KG1 (cell line): ENCODE measurements around the gene ANKRD13B.

Experiments
- DNase-seq: peaks from one replicate; lab custom pipeline; 2025; lab: John Stamatoyannopoulos, UW

The ANKRD13B gene

DNA sequence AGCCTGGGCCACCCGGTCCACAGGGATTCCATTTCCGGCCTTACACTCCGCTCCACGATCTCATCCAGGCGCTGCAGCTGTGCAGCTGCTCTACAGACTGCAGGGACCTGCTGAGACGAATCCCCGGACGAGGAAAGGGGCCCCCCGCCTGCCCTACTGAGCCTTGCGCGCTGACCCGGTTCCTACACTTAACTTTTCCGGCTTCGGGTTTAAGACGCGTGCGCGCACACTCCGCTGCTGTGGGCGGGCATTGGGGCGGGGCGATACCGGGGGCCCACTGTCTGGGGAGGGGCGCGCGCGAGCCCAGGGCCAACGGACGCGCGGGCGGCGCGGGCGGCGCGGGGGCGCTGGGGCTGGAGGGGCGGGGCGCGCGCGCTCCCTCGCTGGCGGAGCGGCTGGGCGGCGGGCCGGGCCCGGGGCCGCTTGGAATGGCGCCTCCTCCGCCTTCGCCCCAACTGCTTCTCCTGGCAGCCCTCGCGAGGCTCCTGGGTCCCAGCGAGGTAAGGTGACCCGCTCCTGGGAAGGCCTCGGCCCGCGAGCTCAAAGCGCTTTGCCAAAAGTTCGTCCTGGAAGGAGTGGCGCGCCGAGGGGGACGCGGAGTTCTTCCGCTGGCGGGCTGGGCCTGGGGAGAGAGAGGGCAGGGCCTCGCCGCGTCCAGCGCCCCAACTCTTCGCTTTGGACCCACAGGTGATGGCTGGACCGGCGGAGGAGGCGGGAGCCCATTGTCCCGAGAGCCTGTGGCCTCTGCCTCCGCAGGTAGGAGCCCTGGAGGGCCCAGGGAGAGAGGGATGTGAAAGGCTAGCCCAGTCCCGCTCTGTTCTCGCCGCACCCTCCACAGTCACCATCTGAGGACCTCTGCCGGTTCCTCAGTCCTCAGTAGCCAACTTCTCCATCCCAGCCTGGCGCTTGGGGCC is 24.3 kb upstream of the ANKRD13B start, which contains the start of gene TP53I13:
Gene TP53I13 (plus strand): TSS at position 371 of the 914 bp plus-strand sequence. CDS start 58 bp downstream, at position 429.
- DNase-seq = peak; percentile 64

DNA sequence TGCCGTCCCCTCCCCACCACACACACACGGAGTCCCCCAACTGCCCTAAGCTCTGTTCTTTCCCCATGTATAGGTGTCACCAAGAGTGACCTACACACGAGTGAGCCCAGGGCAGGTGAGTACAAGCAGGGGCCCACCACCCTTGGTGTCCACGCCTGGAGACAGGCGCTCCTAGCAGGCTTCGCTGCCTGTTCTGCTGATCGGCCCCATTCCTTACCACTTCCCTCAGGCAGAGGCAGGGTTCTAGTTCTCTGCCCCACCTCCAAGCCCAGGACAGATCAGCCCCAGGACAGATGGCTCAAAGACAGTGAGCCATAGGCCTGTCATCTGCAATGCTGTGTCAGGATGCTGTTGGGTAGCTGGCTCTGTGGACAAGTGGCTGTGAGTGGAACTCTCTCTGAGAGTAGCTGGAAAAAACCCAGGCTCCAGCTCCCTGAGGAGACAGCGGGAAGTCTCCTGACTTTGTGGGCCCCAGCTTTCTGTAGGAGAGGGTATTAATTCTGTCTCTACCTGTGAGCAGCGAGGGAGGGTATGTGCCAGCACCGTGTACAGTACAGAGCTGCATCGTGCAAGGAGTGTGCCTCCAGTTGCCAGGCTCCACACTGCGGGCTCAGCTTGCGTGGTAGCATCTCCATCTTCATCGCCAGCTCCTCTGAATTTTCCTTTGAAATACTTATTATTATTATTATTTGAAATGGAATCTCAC is 23.5 kb upstream of the ANKRD13B start:
- no peak for DNase-seq

GRCh38 chr17:29570521-29570920 is 22.4 kb upstream of the ANKRD13B start:
- DNase-seq = no peak

DNA sequence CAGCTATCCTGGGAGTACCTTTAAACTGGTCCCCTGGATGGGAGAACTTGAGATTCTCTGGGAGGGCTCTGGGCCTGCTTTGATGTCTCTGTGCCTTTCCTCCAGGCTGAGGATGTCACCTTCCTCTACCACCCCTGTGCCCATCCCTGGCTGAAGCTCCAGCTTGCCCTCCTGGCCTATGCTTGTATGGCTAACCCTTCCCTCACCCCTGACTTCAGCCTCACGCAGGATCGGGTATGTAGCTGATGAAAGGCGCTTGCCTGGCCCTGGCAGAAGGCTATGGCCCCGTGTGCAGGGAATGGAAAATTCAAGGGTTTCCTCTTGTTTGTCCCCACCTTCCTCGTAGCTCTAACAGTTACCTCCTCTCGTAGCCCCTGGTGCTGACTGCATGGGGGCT is 21.4 kb upstream of the ANKRD13B start:
- DNase-seq = no peak

DNA sequence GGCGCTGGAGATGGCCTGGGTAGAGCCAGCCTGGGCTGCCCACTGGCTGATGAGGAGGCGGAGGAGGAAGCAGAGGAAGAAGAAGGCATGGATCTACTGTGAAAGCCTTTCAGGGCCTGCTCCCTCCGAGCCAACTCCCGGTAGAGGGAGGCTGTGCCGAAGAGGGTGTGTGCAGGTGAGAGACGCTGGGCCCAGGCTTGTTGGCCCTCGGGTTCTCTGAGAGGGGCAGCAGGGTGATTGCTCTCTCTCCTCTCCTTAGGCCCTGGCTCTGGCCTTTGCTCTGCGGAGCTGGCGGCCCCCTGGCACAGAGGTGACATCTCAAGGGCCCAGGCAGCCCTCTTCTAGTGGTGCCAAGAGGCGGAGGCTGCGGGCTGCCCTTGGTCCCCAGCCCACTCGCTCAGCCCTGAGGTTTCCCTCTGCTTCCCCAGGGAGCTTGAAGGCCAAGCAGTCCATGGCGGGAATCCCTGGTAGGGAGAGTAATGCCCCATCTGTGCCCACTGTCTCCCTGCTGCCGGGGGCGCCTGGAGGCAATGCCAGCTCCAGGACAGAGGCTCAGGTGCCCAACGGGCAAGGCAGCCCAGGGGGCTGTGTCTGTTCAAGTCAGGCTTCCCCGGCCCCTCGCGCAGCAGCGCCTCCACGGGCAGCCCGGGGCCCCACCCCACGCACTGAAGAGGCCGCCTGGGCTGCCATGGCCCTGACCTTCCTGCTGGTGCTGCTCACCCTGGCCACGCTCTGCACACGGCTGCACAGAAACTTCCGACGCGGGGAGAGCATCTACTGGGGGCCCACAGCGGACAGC is 20.9 kb upstream of the ANKRD13B start:
- DNase-seq = no peak

- DNase-seq = no peak
Observed at GRCh38 chr17:29572691-29573557, 20.0 kb upstream of the ANKRD13B start.

- DNase-seq = no peak
Observed at GRCh38 chr17:29573558-29573869, 19.4 kb upstream of the ANKRD13B start.

DNA sequence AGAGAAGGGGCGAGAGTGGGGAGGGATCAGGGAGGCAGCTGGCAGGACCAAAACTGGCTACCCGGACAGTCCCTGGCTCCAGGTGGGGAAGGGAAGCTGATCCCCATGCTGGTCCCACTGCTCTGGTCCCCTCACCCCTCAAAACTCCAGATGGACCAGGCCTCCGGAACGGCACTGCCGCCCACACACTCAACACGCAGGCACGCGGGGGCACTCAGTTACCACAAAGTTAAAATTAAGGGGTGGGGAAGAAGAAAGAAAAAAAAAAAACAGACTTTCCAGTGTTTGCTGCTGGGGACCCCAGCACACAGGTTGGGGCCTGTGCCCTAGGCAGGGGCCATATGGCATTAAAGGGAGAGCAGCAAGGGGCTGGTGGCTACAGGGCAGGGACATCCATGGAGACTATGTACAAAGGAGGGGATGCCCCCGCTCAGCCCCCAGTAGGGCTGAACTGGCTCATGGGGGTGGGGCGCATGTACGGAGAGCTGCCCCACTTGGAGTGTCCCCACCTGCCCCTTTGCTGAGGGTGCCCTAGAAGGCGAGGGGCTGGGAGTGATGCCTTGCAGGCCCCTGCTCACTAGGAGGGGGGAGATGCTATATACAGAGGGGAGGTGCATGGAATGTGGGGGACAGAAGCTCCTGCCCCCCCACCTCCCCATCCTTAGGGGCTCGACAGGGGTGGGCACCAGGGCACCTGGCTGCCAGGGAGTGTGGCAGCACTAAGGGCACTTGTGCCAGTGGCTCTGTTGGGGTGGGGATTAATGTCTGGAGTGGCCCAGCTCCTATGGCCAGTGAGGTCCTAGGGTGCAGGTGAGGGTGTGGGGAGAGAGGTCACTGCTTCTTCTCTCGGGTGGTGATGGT is 18.8 kb upstream of the ANKRD13B start:
- DNase-seq = no peak

GRCh38 chr17:29574732-29575510 is 18.0 kb upstream of the ANKRD13B start:
- DNase-seq = no peak

GRCh38 chr17:29575511-29576213 is 17.3 kb upstream of the ANKRD13B start:
- no peak for DNase-seq

GRCh38 chr17:29576214-29577000 is 16.5 kb upstream of the ANKRD13B start:
- no peak for DNase-seq

DNA sequence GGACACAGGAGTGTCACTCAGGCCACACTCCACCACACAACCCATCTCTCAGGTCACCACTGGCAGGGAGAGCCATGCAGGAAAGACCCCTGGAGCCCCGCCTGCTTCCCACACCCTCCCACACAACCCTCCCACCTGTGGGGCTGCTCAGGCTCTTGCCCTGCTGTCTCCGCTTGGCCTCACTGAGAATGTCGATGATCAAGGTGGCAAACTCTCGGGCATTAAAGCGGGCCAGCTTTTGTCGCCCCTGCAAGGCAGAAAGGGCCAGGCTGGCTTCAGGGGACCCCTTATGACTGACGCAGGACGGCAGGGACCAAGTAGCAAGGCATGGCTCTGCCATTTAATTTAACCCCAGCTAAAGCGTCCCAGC is 15.9 kb upstream of the ANKRD13B start:
- no peak for DNase-seq

GRCh38 chr17:29577385-29578211 is 15.3 kb upstream of the ANKRD13B start:
- no peak for DNase-seq

DNA sequence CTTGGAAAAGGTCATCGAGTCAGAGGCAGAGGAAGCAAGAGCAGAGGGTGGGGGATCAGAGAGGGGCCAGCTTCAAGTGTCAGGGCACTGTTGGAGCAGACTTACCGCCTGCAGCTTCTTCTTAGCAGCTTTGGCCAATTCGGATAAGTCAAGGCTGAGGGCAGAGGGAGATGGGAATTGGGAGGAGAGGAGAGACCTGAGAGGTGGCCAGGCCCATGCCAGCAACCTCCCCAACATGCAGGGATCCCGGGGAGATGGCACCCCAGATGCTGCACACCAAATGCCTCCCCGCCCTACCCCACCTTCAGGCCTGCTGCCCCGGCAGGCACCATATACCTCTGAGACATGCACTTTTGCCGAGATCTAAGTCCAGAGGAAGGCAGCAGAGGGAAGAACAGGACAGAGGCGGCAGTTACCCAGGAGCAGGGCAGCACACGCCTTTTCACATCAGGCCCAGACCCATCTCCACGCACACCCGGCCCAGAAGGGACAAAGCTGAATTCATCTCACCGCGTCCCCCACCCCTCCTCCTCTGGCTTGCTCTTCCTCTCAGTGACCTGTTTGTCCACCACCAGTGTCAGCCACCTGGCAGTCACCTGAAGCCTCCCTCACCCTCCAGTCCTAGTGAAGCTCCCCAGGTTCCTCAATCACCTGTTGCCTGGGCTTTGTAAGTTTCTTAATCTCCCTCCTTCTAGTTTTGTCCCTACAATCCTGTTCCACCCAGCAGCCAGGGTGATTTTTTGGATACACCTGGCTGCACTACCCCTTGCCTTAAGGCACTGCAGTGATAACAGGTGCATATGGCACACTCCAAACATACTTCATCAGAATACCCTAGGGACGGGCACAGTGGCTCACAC is 14.1 kb upstream of the ANKRD13B start:
- DNase-seq = no peak

DNA sequence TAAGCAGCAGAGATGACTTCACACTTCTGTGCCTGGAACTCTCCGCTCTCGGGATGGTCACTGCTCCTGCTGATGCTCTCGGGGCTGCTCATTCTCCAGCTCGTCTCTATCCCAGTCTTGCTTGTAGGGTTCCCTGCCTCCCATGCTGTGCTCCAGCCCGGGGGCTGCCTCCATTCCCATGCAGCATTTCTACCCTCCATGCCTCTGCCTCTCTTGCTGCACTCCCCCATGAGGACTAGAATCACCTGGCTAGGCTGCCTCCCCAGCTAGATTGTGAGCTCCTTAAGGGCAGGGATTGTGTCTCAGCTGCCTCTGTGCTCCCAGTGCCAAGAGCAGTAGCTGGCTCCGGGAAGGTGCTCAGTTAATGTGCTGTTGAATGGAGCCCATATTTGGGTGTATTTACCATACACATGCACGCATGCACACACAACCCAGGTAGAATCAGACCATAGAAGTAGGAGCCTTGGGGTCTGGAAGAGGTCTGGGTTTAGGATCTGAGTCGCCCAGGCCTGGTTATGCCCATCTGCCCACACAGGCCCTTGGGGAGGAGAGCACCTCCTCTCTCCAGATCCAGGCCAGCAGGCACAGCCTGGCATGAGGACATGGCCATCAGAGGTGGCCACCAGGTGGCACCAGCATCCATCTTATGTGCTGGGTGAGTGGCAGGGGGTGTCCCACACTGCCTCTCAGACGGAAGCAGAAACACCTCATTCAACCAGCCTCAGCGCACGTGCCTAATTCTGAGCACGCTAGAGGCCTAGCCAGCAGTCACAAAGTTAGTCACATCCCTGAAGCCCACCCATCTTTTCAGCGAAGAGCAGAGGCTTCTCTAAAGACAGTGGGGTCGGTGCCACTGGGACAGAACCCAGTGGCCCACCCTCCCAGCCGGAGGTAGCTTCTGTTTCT is 12.8 kb upstream of the ANKRD13B start:
- DNase-seq = peak; percentile 68
